Breast epithelium (tissue), 4 donors: ENCODE results near the gene PRDM11. TPM values are rescaled to one million over a fixed set of nuclear protein-coding genes. Genes with fewer than 3 reads are reported as not detected.

Source experiments
- DNase-seq, 2 donors: peaks; one replicate each; pipeline ENCODE4 v3.0.0-alpha.2; 2019; ENCODE audit warnings: low spot score in 2 of 2
- H3K27ac ChIP-seq, 2 donors: fragments of 200-600 bp; sonication (generic) in 1 of 2; one replicate each; pipeline ENCODE4 v1.5.1; 2016 to 2019; ENCODE audit warnings: mild to moderate bottlenecking in 1 of 2
- H3K27me3 ChIP-seq, 2 donors: fragments of 200-600 bp; sonication (generic) in 1 of 2; one replicate each; pipeline versions ENCODE4 v1.5.1 to v1.6.0; 2017 to 2019; ENCODE audit warnings: control low read depth in 1 of 2, mild to moderate bottlenecking in 1 of 2
- H3K36me3 ChIP-seq: fragments of 200-600 bp; one replicate; pipeline ENCODE4 v1.5.1; 2019
- H3K4me1 ChIP-seq, 2 donors: fragments of 200-600 bp; sonication (generic); one replicate each; pipeline ENCODE4 v1.5.1; 2016 to 2019; ENCODE audit warnings: control low read depth in 1 of 2
- H3K4me3 ChIP-seq, 3 donors: fragments of 200-600 bp; sonication (generic); 1 replicate in 2 of 3; 2 replicates in 1 of 3; pipeline ENCODE4 v1.5.1; 2016 to 2019; ENCODE audit warnings: mild to moderate bottlenecking in 3 of 3, moderate library complexity in 2 of 3
- H3K9me3 ChIP-seq, 2 donors: fragments of 200-600 bp; sonication (generic) in 1 of 2; one replicate each; pipeline ENCODE4 v1.5.1; 2016 to 2019; ENCODE audit warnings: control low read depth in 1 of 2
- CTCF ChIP-seq, 3 donors: fragments of 450-650 bp; IDR thresholded peaks; one replicate each; pipeline ENCODE4 v1.5.1; 2016 to 2017; ENCODE audit warnings: antibody characterized with exemption in 3 of 3, mild to moderate bottlenecking in 3 of 3, moderate library complexity in 3 of 3
- POLR2A ChIP-seq: fragments of 450-650 bp; IDR thresholded peaks from one replicate; pipeline ENCODE4 v1.6.1; 2016; ENCODE audit warnings: antibody characterized with exemption, mild to moderate bottlenecking, moderate library complexity
- POLR2AphosphoS5 ChIP-seq, 3 donors: sonication (generic); formaldehyde crosslinking; IDR thresholded peaks; one replicate each; pipeline ENCODE4 v1.6.1; 2017; ENCODE audit warnings: antibody characterized with exemption in 3 of 3
- intact Hi-C: fragments of 100-400 bp; cut with DNase I; formaldehyde crosslinking; loops from one replicate; pipeline ENCODE4 v1.15.1; 2023; ENCODE audit warnings: low total_unique reads
- total RNA-seq, 3 donors: library from RNA; depleted of rRNA; stranded (reverse); fragments of >200 nt; gene quantifications; one replicate each; pipeline ENCODE4 v1.1.0, GENCODE V29; 2016

The PRDM11 gene
- total RNA-seq, 3 donors from 2014 or later = 6.9 to 10.9 (median 10.8) TPM

- Histone ChIP-seq H3K4me3 (no peak overlapping the region), H3K36me3 (no peaks in the 10 kb centered on the region), H3K27ac (no peak overlapping the region), H3K4me1 (no peaks in the 10 kb centered on the region), H3K9me3 (no peaks in the 10 kb centered on the region), H3K27me3 (no peaks in the 10 kb centered on the region)
- intact Hi-C loops = no loop called here
- DNase-seq = no peak
- TF ChIP-seq POLR2AphosphoS5 (IDR thresholded peaks at IDR 0.05) (no peak), CTCF (IDR thresholded peaks at IDR 0.05) (no peak), POLR2A (no peak)
Measured at GRCh38 chr11:45239733-45240132, 93.3 kb downstream of the PRDM11 start.

- H3K4me1 ChIP-seq = no peaks in the 10 kb centered on the region
- no peak for DNase-seq
- no peaks in the 10 kb centered on the region for H3K27me3 ChIP-seq
- no peaks in the 10 kb centered on the region for H3K36me3 ChIP-seq
- TF ChIP-seq POLR2AphosphoS5 (IDR thresholded peaks at IDR 0.05) (no peak), POLR2A (no peak), CTCF (IDR thresholded peaks at IDR 0.05) (no peak)
- intact Hi-C loops = no loop called here
- no peak overlapping the region for H3K4me3 ChIP-seq
- no peak overlapping the region for H3K27ac ChIP-seq
- H3K9me3 ChIP-seq = no peaks in the 10 kb centered on the region
Measured at GRCh38 chr11:45243967-45244366, 97.5 kb downstream of the PRDM11 start.

GRCh38 chr11:45245218-45246045 lies 99.0 kb downstream of the PRDM11 start:
- Histone ChIP-seq H3K9me3 (no peaks in the 10 kb centered on the region), H3K4me1 (no peaks in the 10 kb centered on the region), H3K36me3 (no peaks in the 10 kb centered on the region), H3K27ac (no peak overlapping the region), H3K27me3 (no peaks in the 10 kb centered on the region), H3K4me3 (no peak overlapping the region)
- DNase-seq = no peak
- intact Hi-C loops = no loop called here
- TF ChIP-seq POLR2AphosphoS5 (IDR thresholded peaks at IDR 0.05) (no peak), CTCF (IDR thresholded peaks at IDR 0.05) (no peak), POLR2A (no peak)

GRCh38 chr11:45246241-45246640 lies 99.8 kb downstream of the PRDM11 start:
- Histone ChIP-seq H3K4me1 (no peaks in the 10 kb centered on the region), H3K9me3 (no peaks in the 10 kb centered on the region), H3K27me3 (no peaks in the 10 kb centered on the region), H3K27ac (no peak overlapping the region), H3K36me3 (no peaks in the 10 kb centered on the region), H3K4me3 (no peak overlapping the region)
- TF ChIP-seq POLR2A (no peak), CTCF (IDR thresholded peaks at IDR 0.05) (no peak), POLR2AphosphoS5 (IDR thresholded peaks at IDR 0.05) (no peak)
- intact Hi-C loops = no loop called here
- DNase-seq = no peak

GRCh38 chr11:45247433-45247832 lies 101.0 kb downstream of the PRDM11 start:
- H3K36me3 ChIP-seq = no peaks in the 10 kb centered on the region
- no peaks in the 10 kb centered on the region for H3K27me3 ChIP-seq
- H3K4me3 ChIP-seq = no peak overlapping the region
- no peak for TF ChIP-seq CTCF (IDR thresholded peaks at IDR 0.05)
- no peak for TF ChIP-seq POLR2A
- TF ChIP-seq POLR2AphosphoS5 (IDR thresholded peaks at IDR 0.05) = no peak
- no peaks in the 10 kb centered on the region for H3K4me1 ChIP-seq
- intact Hi-C loops = no loop called here
- DNase-seq = no peak
- H3K9me3 ChIP-seq = no peaks in the 10 kb centered on the region
- H3K27ac ChIP-seq = no peak overlapping the region
